Umbilical cord (tissue), 1 donor: ENCODE data around the gene RAB24. TPM values are rescaled to one million over a fixed set of nuclear protein-coding genes. Genes with fewer than 3 reads are reported as not detected.

Source experiments
- total RNA-seq: library from RNA; depleted of rRNA; stranded (reverse); fragments of >200 nt; gene quantifications from one replicate; pipeline ENCODE4 v1.2.3, GENCODE V29; 2014; ENCODE audit warnings: low replicate concordance; ENCODE audit not compliant: insufficient read depth

RAB24 gene
- total RNA-seq, 1 donor from 2014 or later = 31.5 TPM

Other genes starting within 250 kb of the RAB24 start
- gene FGFR4, start 216.8 kb downstream of the RAB24 start, total RNA-seq = 1.4 TPM
- 45.7 TPM for gene NSD1, start 169.9 kb downstream of the RAB24 start, total RNA-seq
- gene PRELID1, start 80 bp upstream of the RAB24 start, total RNA-seq = 55.4 TPM
- 3.6 TPM for gene MXD3, start 8.2 kb upstream of the RAB24 start, total RNA-seq
- gene LMAN2, start 47.9 kb upstream of the RAB24 start, total RNA-seq = 175 TPM
- 6.5 TPM for gene RGS14, start 54.2 kb upstream of the RAB24 start, total RNA-seq
- gene SLC34A1, start 80.7 kb upstream of the RAB24 start, total RNA-seq = 2.2 TPM
- not detected for gene PFN3, start 96.9 kb upstream of the RAB24 start, total RNA-seq
- not detected for gene F12, start 105.8 kb upstream of the RAB24 start, total RNA-seq
- 17.3 TPM for gene GRK6, start 123.0 kb upstream of the RAB24 start, total RNA-seq
- gene PRR7, start 143.1 kb upstream of the RAB24 start, total RNA-seq = not detected
- 83.3 TPM for gene DBN1, start 169.9 kb upstream of the RAB24 start, total RNA-seq
- 247 TPM for gene PDLIM7, start 193.9 kb upstream of the RAB24 start, total RNA-seq
- 19.7 TPM for gene DOK3, start 206.1 kb upstream of the RAB24 start, total RNA-seq
- 56.3 TPM for gene DDX41, start 213.2 kb upstream of the RAB24 start, total RNA-seq